ENCODE results near the gene PPM1H.

DNA sequence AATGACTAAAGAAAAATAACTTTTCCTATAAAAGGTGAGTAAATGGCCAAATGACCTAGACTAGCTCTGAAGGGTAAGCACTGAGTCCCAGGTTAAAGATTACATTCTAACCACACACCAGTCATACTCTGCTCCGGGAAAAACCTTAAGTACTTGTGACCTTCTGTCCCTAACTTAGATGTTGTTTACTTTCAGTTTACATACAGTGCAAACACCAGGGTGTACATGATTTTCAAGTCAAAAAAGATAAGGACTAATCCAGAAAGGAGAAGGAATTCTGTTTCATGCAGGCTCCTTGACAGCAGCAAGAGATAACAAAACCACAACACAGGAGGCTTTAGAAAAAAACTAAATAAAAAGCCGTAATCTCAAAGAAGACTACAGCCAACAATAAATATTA is 174.2 kb downstream of the PPM1H start:
- TF ChIP-seq CTCF (IDR thresholded peaks at IDR 0.05) (no peak), POLR2A (IDR thresholded peaks at IDR 0.05; ENCODE audit: low read depth) (no peak)
